Uterus (tissue), 4 donors: ENCODE results near the gene TMEM239. TPM values are rescaled to one million over a fixed set of nuclear protein-coding genes. Genes with fewer than 3 reads are reported as not detected.
"Not testable (repeated sequence)": the region's sequence is repeated elsewhere in the genome, so short reads cannot be mapped to it uniquely, and the experiment has no call there.

Source experiments
- DNase-seq, 2 donors: peaks; one replicate each; pipeline ENCODE4 v3.0.0-alpha.2; 2019 to 2020
- H3K27ac ChIP-seq, 2 donors: fragments of 200-600 bp; sonication (generic); 1 replicate in 1 of 2; 2 replicates in 1 of 2; pipeline ENCODE4 v1.5.1; 2016 to 2018
- H3K27me3 ChIP-seq, 2 donors: fragments of 200-600 bp; sonication (generic); one replicate each; pipeline ENCODE4 v1.5.1; 2018 to 2019; ENCODE audit warnings: control low read depth in 1 of 2
- H3K36me3 ChIP-seq, 2 donors: fragments of 200-600 bp; sonication (generic); one replicate each; pipeline ENCODE4 v1.5.1; 2019; ENCODE audit warnings: control low read depth in 1 of 2
- H3K4me1 ChIP-seq, 2 donors: fragments of 200-600 bp; sonication (generic); one replicate each; pipeline ENCODE4 v1.5.1; 2018 to 2019; ENCODE audit warnings: control low read depth in 1 of 2
- H3K4me3 ChIP-seq, 2 donors: fragments of 200-600 bp; sonication (generic); 1 replicate in 1 of 2; 2 replicates in 1 of 2; pipeline ENCODE4 v1.5.1; 2018 to 2019; ENCODE audit warnings: mild to moderate bottlenecking in 1 of 2
- H3K9me3 ChIP-seq, 2 donors: fragments of 200-600 bp; sonication (generic); one replicate each; pipeline ENCODE4 v1.5.1; 2019; ENCODE audit warnings: control low read depth in 1 of 2
- CTCF ChIP-seq, 4 experiments: fragments of 200-600 bp in 2 of 4; fragments of 450-650 bp in 2 of 4; sonication (generic) in 2 of 4; IDR thresholded peaks; one replicate each; pipeline ENCODE4 v1.5.1; 2016 to 2019; ENCODE audit warnings: antibody characterized with exemption in 4 of 4, mild to moderate bottlenecking in 2 of 4, moderate library complexity in 1 of 4
- POLR2A ChIP-seq, 2 donors: fragments of 450-650 bp; IDR thresholded peaks; one replicate each; pipeline ENCODE4 v1.6.1; 2016; ENCODE audit warnings: antibody characterized with exemption in 2 of 2, mild to moderate bottlenecking in 1 of 2, moderate library complexity in 1 of 2
- intact Hi-C: fragments of 100-400 bp; cut with DNase I; formaldehyde crosslinking; loops from one replicate; pipeline ENCODE4 v1.15.1; 2023; ENCODE audit warnings: low total_unique reads
- total RNA-seq, 4 donors: library from RNA; depleted of rRNA in 3 of 4; stranded (reverse); fragments of >200 nt in 3 of 4; gene quantifications; one replicate each; pipeline versions ENCODE4 v1.1.0 to v1.2.4, GENCODE V29; 2014 to 2023
- donor health status: DM: yes; HTN: yes; CAD: no.

The TMEM239 gene
- total RNA-seq, 4 donors from 2014 or later = not detected

GRCh38 chr20:2804852-2805688 is 11.1 kb upstream of the TMEM239 start:
- H3K36me3 ChIP-seq = no peaks in the 10 kb centered on the region
- H3K27ac ChIP-seq = no peak overlapping the region
- H3K9me3 ChIP-seq = no peaks in the 10 kb centered on the region
- no peak overlapping the region for H3K4me3 ChIP-seq
- H3K4me1 ChIP-seq = peaks cover 0 to 17% of the 10 kb centered on the region in 2 donors
- no peaks in the 10 kb centered on the region for H3K27me3 ChIP-seq
- TF ChIP-seq CTCF (IDR thresholded peaks at IDR 0.05) (no peak), POLR2A (IDR thresholded peaks at IDR 0.05) (no peak)
- DNase-seq = no peak
- intact Hi-C loops = no loop called here

- no peak for TF ChIP-seq POLR2A (IDR thresholded peaks at IDR 0.05)
- no peak for TF ChIP-seq CTCF (IDR thresholded peaks at IDR 0.05)
- Histone ChIP-seq H3K36me3 (no peaks in the 10 kb centered on the region), H3K4me3 (no peak overlapping the region), H3K9me3 (no peaks in the 10 kb centered on the region), H3K27ac (no peak overlapping the region), H3K27me3 (no peaks in the 10 kb centered on the region), H3K4me1 (peaks cover 0 to 16% of the 10 kb centered on the region in 2 donors)
- DNase-seq = no peak
- intact Hi-C loops = no loop called here
Measured at GRCh38 chr20:2805689-2806350, 10.3 kb upstream of the TMEM239 start.

- TF ChIP-seq POLR2A (IDR thresholded peaks at IDR 0.05) (no peak), CTCF (IDR thresholded peaks at IDR 0.05) (no peak)
- no peaks in the 10 kb centered on the region for H3K36me3 ChIP-seq
- DNase-seq = no peak
- peaks cover 0 to 16% of the 10 kb centered on the region in 2 donors for H3K4me1 ChIP-seq
- no peaks in the 10 kb centered on the region for H3K9me3 ChIP-seq
- no peaks in the 10 kb centered on the region for H3K27me3 ChIP-seq
- no peak overlapping the region for H3K27ac ChIP-seq
- H3K4me3 ChIP-seq = no peak overlapping the region
- intact Hi-C loops = no loop called here
Measured at GRCh38 chr20:2806351-2806701, 9.8 kb upstream of the TMEM239 start.

- Histone ChIP-seq H3K36me3 (no peaks in the 10 kb centered on the region), H3K9me3 (no peaks in the 10 kb centered on the region), H3K4me3 (no peak overlapping the region), H3K4me1 (peaks cover 0 to 16% of the 10 kb centered on the region in 2 donors), H3K27me3 (no peaks in the 10 kb centered on the region), H3K27ac (no peak overlapping the region)
- TF ChIP-seq POLR2A (IDR thresholded peaks at IDR 0.05) = no peak
- TF ChIP-seq CTCF (IDR thresholded peaks at IDR 0.05) = no peak
- intact Hi-C loops = no loop called here
- no peak for DNase-seq
Measured at GRCh38 chr20:2807019-2807418, 9.1 kb upstream of the TMEM239 start.

GRCh38 chr20:2807929-2808328 is 8.2 kb upstream of the TMEM239 start:
- H3K9me3 ChIP-seq, intact Hi-C loops, DNase-seq, H3K4me3 ChIP-seq, H3K27ac ChIP-seq, H3K36me3 ChIP-seq, H3K27me3 ChIP-seq: not testable (repeated sequence)
- H3K4me1 ChIP-seq = peaks cover 0 to 16% of the 10 kb centered on the region in 2 donors
